ENCODE data around the gene NFASC.

Gene NFASC

DNA sequence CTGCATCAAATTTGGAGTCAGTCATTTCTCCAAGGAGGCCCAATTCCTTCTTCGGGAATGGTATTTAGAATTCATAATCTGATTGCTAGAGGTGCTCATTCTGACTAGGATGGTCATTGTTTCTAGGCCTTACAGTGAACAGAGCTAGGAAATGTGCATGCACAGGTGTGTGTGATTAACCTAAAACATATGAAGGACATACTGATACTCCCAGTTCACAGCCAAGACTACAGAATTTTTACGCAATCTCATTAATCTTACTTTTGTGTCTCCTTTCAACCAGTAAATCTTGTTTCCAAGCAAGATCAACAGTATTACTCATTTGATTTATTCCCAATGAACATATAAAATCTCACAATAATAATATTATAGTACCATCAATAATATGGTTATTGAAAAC, 47.1 kb downstream of the NFASC start:
- Histone ChIP-seq H3K9me3 (no peaks in the 10 kb centered on the region), H3K27me3 (peaks cover 18% of the 10 kb centered on the region), H3K4me3 (ENCODE audit: low read depth in 1 of 2, low read length in 1 of 2) (no peak overlapping the region), H3K27ac (no peak overlapping the region), H3K4me1 (ENCODE audit: control insufficient read depth in 1 of 2, insufficient read depth in 1 of 2, low read depth in 1 of 2, low read length in 1 of 2) (no peaks in the 10 kb centered on the region), H3K36me3 (no peaks in the 10 kb centered on the region)
- TF ChIP-seq, protein P1, sequence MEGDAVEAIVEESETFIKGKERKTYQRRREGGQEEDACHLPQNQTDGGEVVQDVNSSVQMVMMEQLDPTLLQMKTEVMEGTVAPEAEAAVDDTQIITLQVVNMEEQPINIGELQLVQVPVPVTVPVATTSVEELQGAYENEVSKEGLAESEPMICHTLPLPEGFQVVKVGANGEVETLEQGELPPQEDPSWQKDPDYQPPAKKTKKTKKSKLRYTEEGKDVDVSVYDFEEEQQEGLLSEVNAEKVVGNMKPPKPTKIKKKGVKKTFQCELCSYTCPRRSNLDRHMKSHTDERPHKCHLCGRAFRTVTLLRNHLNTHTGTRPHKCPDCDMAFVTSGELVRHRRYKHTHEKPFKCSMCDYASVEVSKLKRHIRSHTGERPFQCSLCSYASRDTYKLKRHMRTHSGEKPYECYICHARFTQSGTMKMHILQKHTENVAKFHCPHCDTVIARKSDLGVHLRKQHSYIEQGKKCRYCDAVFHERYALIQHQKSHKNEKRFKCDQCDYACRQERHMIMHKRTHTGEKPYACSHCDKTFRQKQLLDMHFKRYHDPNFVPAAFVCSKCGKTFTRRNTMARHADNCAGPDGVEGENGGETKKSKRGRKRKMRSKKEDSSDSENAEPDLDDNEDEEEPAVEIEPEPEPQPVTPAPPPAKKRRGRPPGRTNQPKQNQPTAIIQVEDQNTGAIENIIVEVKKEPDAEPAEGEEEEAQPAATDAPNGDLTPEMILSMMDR (IDR thresholded peaks at IDR 0.05): no peak

DNA sequence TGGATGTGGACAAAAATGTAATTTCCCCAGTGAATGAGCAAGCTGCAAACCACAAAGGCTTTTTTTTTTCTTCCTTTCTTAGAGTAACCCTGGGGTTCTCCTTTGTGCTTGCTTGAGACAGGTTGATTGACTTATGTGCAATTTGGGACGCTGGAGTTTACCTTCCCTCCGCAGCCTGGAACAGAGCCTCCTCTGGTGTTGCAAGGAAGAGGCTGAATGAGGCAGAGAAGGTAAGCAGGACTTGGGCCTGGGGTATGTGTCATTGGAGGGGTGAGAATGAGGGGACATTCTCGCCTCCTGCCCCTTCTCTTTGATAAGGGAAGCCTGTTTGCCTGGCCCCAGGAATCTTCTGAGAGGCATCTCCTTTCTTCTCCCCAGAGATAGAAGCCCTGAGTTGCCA, 49.8 kb downstream of the NFASC start:
- H3K36me3 ChIP-seq: no peaks in the 10 kb centered on the region
- H3K27me3 ChIP-seq: peaks cover 41% of the 10 kb centered on the region
- H3K4me3 ChIP-seq (ENCODE audit: low read depth in 1 of 2, low read length in 1 of 2): no peak overlapping the region
- TF ChIP-seq, protein P1 (IDR thresholded peaks at IDR 0.05): no peak
- H3K9me3 ChIP-seq: no peaks in the 10 kb centered on the region
- H3K27ac ChIP-seq: no peak overlapping the region
- H3K4me1 ChIP-seq (ENCODE audit: control insufficient read depth in 1 of 2, insufficient read depth in 1 of 2, low read depth in 1 of 2, low read length in 1 of 2): no peaks in the 10 kb centered on the region

DNA sequence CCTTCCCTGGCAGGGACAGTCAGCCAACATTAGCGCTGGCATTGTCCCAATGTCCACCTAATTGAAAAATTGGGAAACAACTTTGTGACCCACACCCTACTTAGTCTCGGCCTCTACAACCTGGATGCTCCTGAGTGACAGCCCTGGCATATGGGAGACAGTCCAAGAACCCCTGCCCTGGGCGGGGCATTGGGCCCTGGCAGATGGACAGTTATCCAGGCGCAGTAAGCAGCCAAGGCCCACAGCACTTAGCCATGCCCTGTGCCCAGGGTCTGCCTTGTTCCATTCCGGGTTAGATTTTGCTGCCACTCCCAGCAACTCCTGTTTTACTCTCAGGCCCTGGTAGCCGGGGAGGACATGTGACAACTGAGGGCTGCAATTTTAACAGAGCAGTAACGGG, 50.3 kb downstream of the NFASC start:
- H3K27me3 ChIP-seq: peaks cover 43% of the 10 kb centered on the region
- TF ChIP-seq, protein P1 (IDR thresholded peaks at IDR 0.05): no peak

DNA sequence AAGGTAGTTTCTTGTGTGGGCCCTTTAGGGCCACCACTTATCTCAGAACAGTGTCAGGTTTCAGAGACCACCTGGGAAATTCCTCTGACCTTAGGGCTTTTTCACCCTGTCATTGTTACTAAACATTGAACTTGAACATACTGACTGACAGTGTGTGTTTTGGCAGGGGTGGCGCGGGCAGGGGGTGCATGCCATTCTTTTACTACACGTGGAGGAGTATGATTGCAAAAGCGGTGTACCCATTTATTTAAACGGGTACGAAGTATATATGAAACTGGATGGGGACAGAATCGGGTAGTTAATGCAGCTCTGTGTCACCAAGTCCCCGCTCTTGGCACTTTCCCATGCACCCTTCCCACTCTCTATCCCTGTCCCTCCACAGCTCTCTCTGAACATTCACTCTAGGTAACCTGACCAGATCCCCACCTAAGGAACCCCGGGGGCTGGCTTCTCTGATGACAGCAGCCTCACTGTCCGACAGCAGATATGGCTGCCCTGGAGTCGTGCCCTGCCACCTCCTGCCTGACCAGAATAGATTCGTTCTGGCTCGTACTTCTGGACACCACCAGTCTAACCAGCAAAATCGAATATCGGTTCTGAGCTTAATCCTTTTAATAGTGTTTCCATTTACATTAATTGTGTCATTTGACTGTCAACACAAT, 51.3 kb downstream of the NFASC start:
- Histone ChIP-seq H3K4me1 (ENCODE audit: control insufficient read depth in 1 of 2, insufficient read depth in 1 of 2, low read depth in 1 of 2, low read length in 1 of 2) (no peaks in the 10 kb centered on the region), H3K4me3 (ENCODE audit: low read depth in 1 of 2, low read length in 1 of 2) (no peak overlapping the region), H3K36me3 (no peaks in the 10 kb centered on the region), H3K27me3 (peaks cover 47% of the 10 kb centered on the region), H3K27ac (no peak overlapping the region), H3K9me3 (no peaks in the 10 kb centered on the region)
- TF ChIP-seq, protein P1 (IDR thresholded peaks at IDR 0.05): no peak

More for the DNA sequence above, 50.3 kb downstream of the NFASC start:
- Histone ChIP-seq H3K4me3 (ENCODE audit: low read depth in 1 of 2, low read length in 1 of 2) (no peak overlapping the region), H3K36me3 (no peaks in the 10 kb centered on the region), H3K4me1 (ENCODE audit: control insufficient read depth in 1 of 2, insufficient read depth in 1 of 2, low read depth in 1 of 2, low read length in 1 of 2) (no peaks in the 10 kb centered on the region), H3K9me3 (no peaks in the 10 kb centered on the region), H3K27ac (no peak overlapping the region)

DNA sequence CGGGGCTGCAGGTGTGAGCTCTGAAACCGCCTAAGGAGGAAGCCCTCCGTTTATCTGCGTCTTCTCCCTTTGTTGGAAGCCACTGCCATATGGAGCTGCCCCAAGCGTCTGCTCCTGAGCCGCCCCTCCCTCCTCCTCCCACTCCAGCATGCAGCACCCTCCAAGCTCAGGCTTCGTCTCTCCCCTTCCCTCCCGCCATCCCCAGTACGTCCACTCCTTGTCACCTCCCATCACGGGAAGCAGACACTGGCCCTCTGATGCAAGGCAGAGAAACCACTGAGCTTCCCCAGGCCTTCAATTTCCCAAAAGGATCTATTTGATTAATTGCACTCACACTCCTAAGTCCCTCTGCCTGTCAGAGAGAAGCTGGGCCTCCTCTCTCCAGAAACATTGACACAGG, 52.5 kb downstream of the NFASC start:
- H3K27ac ChIP-seq: no peak overlapping the region
- no peaks in the 10 kb centered on the region for H3K9me3 ChIP-seq
- peaks cover 59% of the 10 kb centered on the region for H3K27me3 ChIP-seq
- H3K36me3 ChIP-seq: no peaks in the 10 kb centered on the region
- TF ChIP-seq, protein P1 (IDR thresholded peaks at IDR 0.05): no peak
- no peak overlapping the region for H3K4me3 ChIP-seq (ENCODE audit: low read depth in 1 of 2, low read length in 1 of 2)
- no peaks in the 10 kb centered on the region for H3K4me1 ChIP-seq (ENCODE audit: control insufficient read depth in 1 of 2, insufficient read depth in 1 of 2, low read depth in 1 of 2, low read length in 1 of 2)

Measured in neutrophil (primary cell).